Transverse colon (tissue), 4 donors: Measurements from ENCODE around the gene CD3D. TPM values are rescaled to one million over a fixed set of nuclear protein-coding genes. Genes with fewer than 3 reads are reported as not detected.

Experiments used
- DNase-seq: peaks from one replicate; pipeline ENCODE4 v3.0.0-alpha.2; 2019
- H3K27ac ChIP-seq, 4 donors: fragments of 200-600 bp; sonication (generic); 2 replicates each; pipeline ENCODE4 v1.5.1; 2016 to 2018; ENCODE audit warnings: inconsistent platforms in 4 of 4
- H3K27me3 ChIP-seq: fragments of 200-600 bp; sonication (generic); 2 replicates; pipeline ENCODE4 v1.5.1; 2017; ENCODE audit warnings: inconsistent platforms
- H3K36me3 ChIP-seq, 4 donors: fragments of 200-600 bp; sonication (generic); 2 replicates each; pipeline ENCODE4 v1.5.1; 2017 to 2019; ENCODE audit warnings: inconsistent platforms in 4 of 4
- H3K4me1 ChIP-seq, 4 donors: fragments of 200-600 bp; sonication (generic); 2 replicates each; pipeline ENCODE4 v1.5.1; 2017 to 2020; ENCODE audit warnings: inconsistent platforms in 4 of 4
- H3K4me3 ChIP-seq, 4 donors: fragments of 200-600 bp; sonication (generic); 1 replicate in 1 of 4; 2 replicates in 3 of 4; pipeline versions ENCODE4 v1.5.1 to v1.6.1; 2017 to 2019; ENCODE audit warnings: inconsistent platforms in 4 of 4
- H3K9me3 ChIP-seq, 2 donors: fragments of 200-600 bp; sonication (generic); 2 replicates each; pipeline ENCODE4 v1.5.1; 2017 to 2019; ENCODE audit warnings: inconsistent platforms in 2 of 2
- EP300 ChIP-seq: sonication (generic); formaldehyde crosslinking; IDR thresholded peaks from one replicate; pipeline ENCODE4 v1.6.1; 2017; ENCODE audit warnings: antibody characterized with exemption, low read depth
- POLR2A ChIP-seq: fragments of 450-650 bp; IDR thresholded peaks from one replicate; pipeline ENCODE4 v1.6.1; 2016; ENCODE audit warnings: antibody characterized with exemption, mild to moderate bottlenecking, moderate library complexity
- POLR2AphosphoS5 ChIP-seq, 3 donors: sonication (generic); formaldehyde crosslinking; IDR thresholded peaks; one replicate each; pipeline ENCODE4 v1.6.1; 2016; ENCODE audit warnings: antibody characterized with exemption in 3 of 3
- WGBS, 2 donors: methylation state at CpG; one replicate each; pipeline ENCODE4 v1.1.5; 2018; ENCODE audit warnings: low coverage in 1 of 2; 5-methylcytosine and 5-hydroxymethylcytosine counted together
- in situ Hi-C, 4 donors: fragments of 200-750 bp; cut with MboI; loops; one replicate each; pipeline versions ENCODE4 v1.15.0 to v1.15.1; 2017; ENCODE audit warnings: low sequenced_read_pairs in 3 of 4, low pct_ligation_motif_present in 1 of 4, low pct_unique_long_range_greater_than_20kb in 1 of 4
- intact Hi-C: fragments of 100-400 bp; cut with DNase I; formaldehyde crosslinking; loops from one replicate; pipeline ENCODE4 v1.15.1; 2023; ENCODE audit warnings: low total_unique reads
- total RNA-seq, 4 donors: library from RNA; depleted of rRNA; stranded (reverse); fragments of >200 nt; gene quantifications; one replicate each; pipeline ENCODE4 v1.1.0, GENCODE V29; 2016
- TF ChIP-seq, protein P1 (sequence below), 5 experiments: fragments of 200-600 bp in 3 of 5; fragments of 450-650 bp in 2 of 5; sonication (generic) in 3 of 5; IDR thresholded peaks; 1 replicate in 2 of 5; 2 replicates in 3 of 5; pipeline ENCODE4 v1.5.1; 2016 to 2017; ENCODE audit warnings: antibody characterized with exemption in 5 of 5, inconsistent platforms in 3 of 5, mild to moderate bottlenecking in 2 of 5, moderate library complexity in 1 of 5

CD3D gene
- total RNA-seq, result 10 to 100 TPM in 2 of 4 donors, 1 to 10 TPM in 1, not detected in 1; 3.5 to 19.2 (median 15.3) TPM

DNA sequence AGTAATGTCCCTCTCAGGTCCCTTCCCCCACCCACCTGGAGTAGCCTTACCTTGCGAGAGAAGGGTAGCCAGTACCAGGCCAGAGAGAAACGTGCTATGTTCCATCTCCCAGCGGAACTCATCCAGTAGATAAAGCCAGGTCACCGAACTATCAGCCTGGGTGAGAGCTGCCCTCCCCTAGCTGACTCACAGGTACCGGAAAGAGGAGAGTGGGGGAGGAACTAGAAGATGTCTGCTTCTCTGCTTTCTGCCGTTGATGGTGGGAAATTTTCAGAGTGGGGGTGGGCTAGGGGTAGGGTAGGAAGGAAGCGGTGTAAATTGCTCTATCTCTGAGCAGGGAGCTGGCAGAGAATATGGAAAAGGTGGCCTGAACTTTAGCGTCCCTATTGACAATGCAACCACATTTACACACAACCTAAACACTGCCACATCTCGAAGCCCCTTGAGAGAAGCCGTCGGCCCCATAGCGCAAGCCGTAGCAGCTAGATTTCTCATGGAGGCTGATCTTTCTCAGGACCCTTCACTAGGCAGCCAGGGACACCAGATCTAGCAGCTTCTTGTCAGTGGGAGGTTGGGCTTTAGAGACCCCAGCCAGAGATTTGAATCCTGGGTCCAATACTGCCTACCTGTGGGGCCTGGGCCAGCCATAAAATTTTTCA lies at the start of gene CD3D:
TSS of gene CD3D (minus strand) at position 203 of the 659 bp plus-strand sequence. CDS start at position 105, 98 bp downstream.
- 85% methylated on average over 13 of the region's 13 CpGs; no CpG with 5 or more reads in 1 of the 2 donors for WGBS, 2 donors
- peaks cover 14% of the 10 kb centered on the region for H3K27me3 ChIP-seq
- intact Hi-C loops (no loop called here), in situ Hi-C loops (loop anchor here in 1 of 4 donors (10.0 kb wide), 1 partner anchor 48 kb away; no protein-coding TSS in a partner anchor)
- TF ChIP-seq, protein P1, sequence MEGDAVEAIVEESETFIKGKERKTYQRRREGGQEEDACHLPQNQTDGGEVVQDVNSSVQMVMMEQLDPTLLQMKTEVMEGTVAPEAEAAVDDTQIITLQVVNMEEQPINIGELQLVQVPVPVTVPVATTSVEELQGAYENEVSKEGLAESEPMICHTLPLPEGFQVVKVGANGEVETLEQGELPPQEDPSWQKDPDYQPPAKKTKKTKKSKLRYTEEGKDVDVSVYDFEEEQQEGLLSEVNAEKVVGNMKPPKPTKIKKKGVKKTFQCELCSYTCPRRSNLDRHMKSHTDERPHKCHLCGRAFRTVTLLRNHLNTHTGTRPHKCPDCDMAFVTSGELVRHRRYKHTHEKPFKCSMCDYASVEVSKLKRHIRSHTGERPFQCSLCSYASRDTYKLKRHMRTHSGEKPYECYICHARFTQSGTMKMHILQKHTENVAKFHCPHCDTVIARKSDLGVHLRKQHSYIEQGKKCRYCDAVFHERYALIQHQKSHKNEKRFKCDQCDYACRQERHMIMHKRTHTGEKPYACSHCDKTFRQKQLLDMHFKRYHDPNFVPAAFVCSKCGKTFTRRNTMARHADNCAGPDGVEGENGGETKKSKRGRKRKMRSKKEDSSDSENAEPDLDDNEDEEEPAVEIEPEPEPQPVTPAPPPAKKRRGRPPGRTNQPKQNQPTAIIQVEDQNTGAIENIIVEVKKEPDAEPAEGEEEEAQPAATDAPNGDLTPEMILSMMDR (IDR thresholded peaks at IDR 0.05), result no peak
- TF ChIP-seq POLR2AphosphoS5 (IDR thresholded peaks at IDR 0.05) (peak in 1 of 3 donors; percentile 19), EP300 (no peak), POLR2A (peak; percentile 26)
- no peaks in the 10 kb centered on the region for H3K9me3 ChIP-seq
- peak within 1 kb of the TSS; percentile 38 to 53 (median 44) for H3K27ac ChIP-seq
- H3K4me1 ChIP-seq, result no peaks in the 10 kb centered on the region
- DNase-seq, result no peak
- H3K4me3 ChIP-seq, result peak within 1 kb of the TSS in 2 of 4 donors; percentile 2 to 12
- H3K36me3 ChIP-seq, result no peaks in the 10 kb centered on the region

DNA sequence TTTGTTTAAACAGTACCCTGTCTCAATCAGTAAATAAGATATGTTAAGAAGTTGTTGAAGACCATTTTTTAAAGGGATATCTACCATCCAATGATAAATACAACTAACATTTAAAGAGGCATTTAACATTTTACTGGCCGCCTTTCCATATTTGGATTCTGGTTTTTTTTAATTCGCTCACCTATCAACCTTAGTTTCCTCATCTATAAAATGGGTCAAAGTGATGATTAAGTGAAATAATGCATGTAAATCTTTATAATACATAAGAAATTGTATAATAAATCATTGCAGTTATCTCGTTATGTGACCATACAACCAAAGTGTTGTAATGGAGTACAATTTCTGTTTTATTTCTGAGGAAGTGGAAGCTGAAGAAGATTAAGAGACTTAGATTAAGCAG lies 41.2 kb upstream of the CD3D start:
- Histone ChIP-seq H3K27me3 (no peaks in the 10 kb centered on the region), H3K4me1 (no peaks in the 10 kb centered on the region), H3K27ac (no peak overlapping the region), H3K36me3 (peaks cover 0 to 97% (median 44%) of the 10 kb centered on the region in 4 donors), H3K4me3 (no peak overlapping the region), H3K9me3 (no peaks in the 10 kb centered on the region)
- no peak for TF ChIP-seq POLR2A
- TF ChIP-seq EP300, result no peak
- TF ChIP-seq, protein P1 (IDR thresholded peaks at IDR 0.05), result no peak
- no peak for TF ChIP-seq POLR2AphosphoS5 (IDR thresholded peaks at IDR 0.05)
- no peak for DNase-seq
- in situ Hi-C loops (loop anchor here in 1 of 4 donors (10.0 kb wide), 1 partner anchor 111 kb away; no protein-coding TSS in a partner anchor), intact Hi-C loops (no loop called here)
- WGBS, 2 donors, result 96 to 98% methylated on average over 3 of the region's 3 CpGs

DNA sequence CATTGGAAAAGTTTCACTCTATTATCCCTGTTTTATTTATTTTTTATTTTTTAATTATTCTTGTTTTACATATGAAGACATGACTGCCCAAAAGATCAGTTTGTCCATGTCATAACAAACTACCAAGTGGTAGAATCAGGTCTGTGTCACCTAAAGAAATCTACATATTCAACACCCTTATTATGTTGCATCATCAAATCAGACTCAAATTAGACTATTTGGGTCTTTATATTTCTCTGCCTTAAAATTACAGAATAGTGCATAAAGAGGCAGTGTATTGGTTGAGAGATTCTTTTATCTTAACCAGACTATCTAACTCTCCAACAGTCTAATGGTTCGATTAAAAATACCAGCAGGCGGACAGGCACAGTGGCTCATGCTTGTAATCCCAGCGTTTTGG lies 40.4 kb upstream of the CD3D start:
- H3K27me3 ChIP-seq, result no peaks in the 10 kb centered on the region
- TF ChIP-seq EP300 (no peak), POLR2AphosphoS5 (IDR thresholded peaks at IDR 0.05) (no peak), POLR2A (no peak)
- TF ChIP-seq, protein P1 (IDR thresholded peaks at IDR 0.05), result no peak
- no peaks in the 10 kb centered on the region for H3K4me1 ChIP-seq
- H3K9me3 ChIP-seq, result no peaks in the 10 kb centered on the region
- no peak for DNase-seq
- intact Hi-C loops (no loop called here), in situ Hi-C loops (loop anchor here in 1 of 4 donors (10.0 kb wide), 1 partner anchor 112 kb away; no protein-coding TSS in a partner anchor)
- H3K27ac ChIP-seq, result no peak overlapping the region
- H3K36me3 ChIP-seq, result peaks cover 0 to 97% (median 45%) of the 10 kb centered on the region in 4 donors
- H3K4me3 ChIP-seq, result no peak overlapping the region
- WGBS, 2 donors, result 90 to 100% methylated on average over 3 of the region's 3 CpGs

DNA sequence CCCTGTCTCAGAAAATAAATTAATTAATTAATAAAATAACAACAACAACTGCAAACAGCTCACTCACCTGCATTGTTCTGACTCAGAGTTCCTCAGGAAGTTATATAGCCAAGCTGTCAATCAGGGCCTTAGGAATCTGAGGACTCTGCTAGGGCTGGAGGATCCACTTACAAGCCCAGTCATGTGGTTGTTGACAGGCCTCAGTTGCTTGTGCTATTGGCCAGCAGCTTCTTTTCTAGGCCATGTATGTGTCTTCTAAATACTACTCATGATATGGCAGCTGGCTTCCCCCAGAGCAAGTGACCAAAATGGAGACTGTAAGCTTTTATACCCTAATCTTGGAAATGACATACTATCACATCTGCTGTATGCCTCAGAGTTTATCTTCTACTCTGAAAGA lies 38.1 kb upstream of the CD3D start:
- intact Hi-C loops, result no loop called here
- no peaks in the 10 kb centered on the region for H3K9me3 ChIP-seq
- in situ Hi-C loops, result loop anchor here in 1 of 4 donors (10.0 kb wide), 1 partner anchor 114 kb away; no protein-coding TSS in a partner anchor
- no peaks in the 10 kb centered on the region for H3K4me1 ChIP-seq
- peaks cover 0 to 90% (median 41%) of the 10 kb centered on the region in 4 donors for H3K36me3 ChIP-seq
- DNase-seq, result no peak
- no peak overlapping the region for H3K4me3 ChIP-seq
- no peaks in the 10 kb centered on the region for H3K27me3 ChIP-seq
- H3K27ac ChIP-seq, result no peak overlapping the region
- no peak for TF ChIP-seq EP300
- TF ChIP-seq, protein P1 (IDR thresholded peaks at IDR 0.05), result no peak
- no peak for TF ChIP-seq POLR2AphosphoS5 (IDR thresholded peaks at IDR 0.05)
- no peak for TF ChIP-seq POLR2A
